SH-SY5Y (cell line): ENCODE results near the gene GARRE1.

ENCODE experiments used
- GATA2 ChIP-seq: IDR thresholded peaks from 2 replicates; pipeline ENCODE4 v1.6.1; 2011; ENCODE audit warnings: mild to moderate bottlenecking, low read depth, low read length
- GATA3 ChIP-seq: IDR thresholded peaks from 2 replicates; pipeline ENCODE4 v1.6.1; 2011; ENCODE audit warnings: low read depth, mild to moderate bottlenecking, low read length, moderate library complexity

Gene GARRE1

GRCh38 chr19:34226036-34226435 lies 28.3 kb upstream of the GARRE1 start:
- TF ChIP-seq GATA3: no peak
- 0 out of 2 replicates have a peak, but pooled peaks have one; percentile 5 for TF ChIP-seq GATA2

- TF ChIP-seq GATA3: no peak
- TF ChIP-seq GATA2: no peak
Observed at GRCh38 chr19:34228347-34228746, 26.0 kb upstream of the GARRE1 start.

GRCh38 chr19:34228762-34229161 lies 25.6 kb upstream of the GARRE1 start:
- TF ChIP-seq GATA3 (no peak), GATA2 (no peak)

- TF ChIP-seq GATA2 (no peak), GATA3 (no peak)
Observed at GRCh38 chr19:34229721-34230120, 24.6 kb upstream of the GARRE1 start.

- TF ChIP-seq GATA3 (no peak), GATA2 (no peak)
Observed at GRCh38 chr19:34230820-34231219, 23.5 kb upstream of the GARRE1 start.

GRCh38 chr19:34231439-34231838 lies 22.9 kb upstream of the GARRE1 start:
- no peak for TF ChIP-seq GATA3
- no peak for TF ChIP-seq GATA2

- TF ChIP-seq GATA2 (no peak), GATA3 (no peak)
Observed at GRCh38 chr19:34232566-34233481, 21.5 kb upstream of the GARRE1 start.

- TF ChIP-seq GATA2 (no peak), GATA3 (no peak)
Observed at GRCh38 chr19:34235425-34235940, 18.9 kb upstream of the GARRE1 start.

GRCh38 chr19:34236035-34236987 lies 18.0 kb upstream of the GARRE1 start:
- TF ChIP-seq GATA2 (no peak), GATA3 (no peak)

GRCh38 chr19:34237283-34237682 lies 17.1 kb upstream of the GARRE1 start:
- TF ChIP-seq GATA3 (no peak), GATA2 (no peak)

- TF ChIP-seq GATA2 (no peak), GATA3 (no peak)
Observed at GRCh38 chr19:34237939-34238338, 16.4 kb upstream of the GARRE1 start.

- no peak for TF ChIP-seq GATA2
Observed at GRCh38 chr19:34241513-34242337, 12.6 kb upstream of the GARRE1 start.

GRCh38 chr19:34243876-34244578 lies 10.3 kb upstream of the GARRE1 start:
- TF ChIP-seq GATA3 (no peak), GATA2 (no peak)
